HUDEP-2 (cell line): ENCODE results near the gene ADIPOR2.

Experiments used
- DNase-seq, 76 experiments: peaks; one replicate each; lab custom pipeline; 2025; ENCODE audit not compliant: unreplicated experiment in 76 of 76; lab: John Stamatoyannopoulos, UW

The ADIPOR2 gene

GRCh38 chr12:1826867-1827705 is 136.2 kb downstream of the ADIPOR2 start:
- DNase-seq: peak in 2 of 76 experiments; percentile 11 to 37

GRCh38 chr12:1827826-1828805 is 137.2 kb downstream of the ADIPOR2 start:
- DNase-seq: no peak

- DNase-seq: no peak
These were observed 138.0 kb downstream of the ADIPOR2 start for GRCh38 chr12:1828856-1829255.

- DNase-seq: no peak
These were observed 138.5 kb downstream of the ADIPOR2 start for GRCh38 chr12:1829306-1829900.

GRCh38 chr12:1830401-1830845 is 139.6 kb downstream of the ADIPOR2 start:
- no peak for DNase-seq

GRCh38 chr12:1830981-1831963 is 140.4 kb downstream of the ADIPOR2 start:
- no peak for DNase-seq

- DNase-seq: no peak
These were observed 142.1 kb downstream of the ADIPOR2 start for GRCh38 chr12:1832801-1833595.

GRCh38 chr12:1833596-1834028 is 142.7 kb downstream of the ADIPOR2 start:
- DNase-seq: no peak

GRCh38 chr12:1834186-1834925 is 143.5 kb downstream of the ADIPOR2 start:
- DNase-seq: no peak

GRCh38 chr12:1835211-1836131 is 144.6 kb downstream of the ADIPOR2 start:
- no peak for DNase-seq

GRCh38 chr12:1836241-1836803 is 145.5 kb downstream of the ADIPOR2 start:
- DNase-seq: no peak

- peak in 66 of 76 experiments; percentile 8 to 79 (median 54) for DNase-seq
These were observed 146.1 kb downstream of the ADIPOR2 start for GRCh38 chr12:1836854-1837421.

GRCh38 chr12:1837541-1838204 is 146.8 kb downstream of the ADIPOR2 start:
- DNase-seq: no peak
